ENCODE data around the gene SELENOF.
"Not testable (repeated sequence)": the region's sequence is repeated elsewhere in the genome, so short reads cannot be mapped to it uniquely, and the experiment has no call there.

SELENOF gene

GRCh38 chr1:86854352-86854751, 59.6 kb downstream of the SELENOF start:
- DNase-seq, result no peak

GRCh38 chr1:86852782-86853408, 61.0 kb downstream of the SELENOF start:
- DNase-seq, result no peak

GRCh38 chr1:86852289-86852688, 61.6 kb downstream of the SELENOF start:
- no peak for DNase-seq

GRCh38 chr1:86849756-86850155, 64.2 kb downstream of the SELENOF start:
- no peak for DNase-seq

- DNase-seq, result no peak
These were observed 65.3 kb downstream of the SELENOF start for GRCh38 chr1:86848654-86849053.

GRCh38 chr1:86846164-86846647, 67.7 kb downstream of the SELENOF start:
- no peak for DNase-seq

GRCh38 chr1:86845514-86845913, 68.4 kb downstream of the SELENOF start:
- DNase-seq, result no peak

GRCh38 chr1:86841116-86841515, 72.8 kb downstream of the SELENOF start:
- no peak for DNase-seq

- DNase-seq, result peak; percentile 48
These were observed 80.3 kb downstream of the SELENOF start for GRCh38 chr1:86833461-86834215.

- DNase-seq, result no peak
These were observed 81.5 kb downstream of the SELENOF start for GRCh38 chr1:86832433-86832832.

GRCh38 chr1:86829321-86829720, 84.6 kb downstream of the SELENOF start:
- DNase-seq, result no peak

- no peak for DNase-seq
These were observed 85.9 kb downstream of the SELENOF start for GRCh38 chr1:86828024-86828423.

- DNase-seq, result no peak
These were observed 87.1 kb downstream of the SELENOF start for GRCh38 chr1:86826856-86827255.

- no peak for DNase-seq
These were observed 88.6 kb downstream of the SELENOF start for GRCh38 chr1:86825319-86825718.

GRCh38 chr1:86823821-86824500, 90.0 kb downstream of the SELENOF start:
- no peak for DNase-seq

GRCh38 chr1:86823386-86823785, 90.5 kb downstream of the SELENOF start:
- DNase-seq, result no peak

GRCh38 chr1:86822459-86822858, 91.5 kb downstream of the SELENOF start:
- DNase-seq, result no peak

- no peak for DNase-seq
These were observed 92.0 kb downstream of the SELENOF start for GRCh38 chr1:86821956-86822355.

- DNase-seq, result not testable (repeated sequence)
These were observed 94.0 kb downstream of the SELENOF start for GRCh38 chr1:86819970-86820369.

GRCh38 chr1:86817246-86817826, 96.6 kb downstream of the SELENOF start:
- DNase-seq, result not testable (repeated sequence)

- not testable (repeated sequence) for DNase-seq
These were observed 99.8 kb downstream of the SELENOF start for GRCh38 chr1:86814118-86814517.

All from NCI-H187 treated with DMSO at 0.1 percent for 48 hours (cell line).